ENCODE results near the gene SPRYD3. TPM values are rescaled to one million over a fixed set of nuclear protein-coding genes. Genes with fewer than 3 reads are reported as not detected.
"Not testable (repeated sequence)": the region's sequence is repeated elsewhere in the genome, so short reads cannot be mapped to it uniquely, and the experiment has no call there.

The SPRYD3 gene
- total RNA-seq, 1 donor from 2014 or later, result 20.0 TPM

DNA sequence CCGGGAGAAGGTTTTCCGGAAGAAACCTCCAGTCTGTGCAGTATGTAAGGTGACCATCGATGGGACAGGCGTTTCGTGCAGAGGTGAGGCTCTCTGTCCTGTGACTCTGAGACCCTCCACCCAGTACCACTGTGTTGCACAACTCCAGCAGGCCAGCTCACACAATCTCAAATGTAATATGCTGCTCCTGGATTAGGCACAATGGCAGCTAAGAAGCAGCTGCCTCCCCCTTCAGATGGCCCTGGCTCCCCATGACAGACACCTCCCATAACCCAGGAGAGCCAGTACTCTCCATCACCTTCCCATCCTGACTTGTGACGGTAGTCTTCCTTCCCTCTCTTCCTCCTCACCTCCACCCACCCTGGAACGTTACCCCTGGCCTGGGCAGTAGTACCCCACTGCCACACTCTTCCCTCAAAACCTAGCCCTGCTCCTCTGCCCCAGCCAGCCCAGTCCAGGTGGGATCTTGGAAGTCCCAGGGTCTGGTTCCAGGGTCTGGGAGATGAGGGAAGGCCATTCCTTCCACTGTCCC is 27.2 kb downstream of the SPRYD3 start:
- DNase-seq (ENCODE audit: low read depth, low spot score), result no peak

DNA sequence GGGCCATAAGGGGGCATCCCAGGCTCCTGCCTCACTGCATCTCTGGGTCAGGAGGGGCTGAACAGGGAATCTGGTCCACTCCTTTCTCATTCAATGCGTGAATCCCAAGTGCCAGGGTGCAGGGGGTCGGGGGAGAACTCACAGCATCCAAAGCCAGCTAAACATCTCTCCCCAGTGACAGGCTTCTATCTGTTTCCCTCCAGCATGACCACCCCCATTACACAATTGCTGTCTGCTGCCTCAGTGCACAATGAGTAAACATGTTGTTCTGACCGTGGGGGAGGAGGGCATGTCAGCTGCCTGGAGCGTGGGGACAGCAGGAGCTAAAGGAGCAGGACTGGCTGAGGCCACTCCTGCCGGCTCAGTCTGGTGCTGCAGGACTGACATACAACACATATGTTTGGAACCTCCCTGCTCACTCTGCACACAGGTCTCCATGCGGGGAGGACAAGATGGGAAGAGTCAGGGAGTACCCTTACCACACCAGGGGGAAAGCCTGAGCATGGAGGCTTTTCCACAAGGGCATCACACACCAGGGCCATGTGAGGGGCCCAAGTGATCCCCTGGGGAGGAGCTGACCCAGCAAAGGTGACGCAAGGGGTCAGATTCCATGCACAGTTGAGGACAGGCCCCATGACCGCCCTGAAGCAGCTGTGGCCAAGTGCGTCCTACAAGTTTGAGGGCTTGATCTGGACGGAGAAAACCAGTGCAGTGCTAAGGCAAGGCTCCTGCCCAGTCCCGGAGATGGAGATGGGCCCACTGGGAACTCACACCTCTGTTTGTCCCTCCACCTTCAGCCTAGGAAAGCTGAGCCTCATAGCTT is 27.9 kb downstream of the SPRYD3 start:
- no peak for DNase-seq (ENCODE audit: low read depth, low spot score)

DNA sequence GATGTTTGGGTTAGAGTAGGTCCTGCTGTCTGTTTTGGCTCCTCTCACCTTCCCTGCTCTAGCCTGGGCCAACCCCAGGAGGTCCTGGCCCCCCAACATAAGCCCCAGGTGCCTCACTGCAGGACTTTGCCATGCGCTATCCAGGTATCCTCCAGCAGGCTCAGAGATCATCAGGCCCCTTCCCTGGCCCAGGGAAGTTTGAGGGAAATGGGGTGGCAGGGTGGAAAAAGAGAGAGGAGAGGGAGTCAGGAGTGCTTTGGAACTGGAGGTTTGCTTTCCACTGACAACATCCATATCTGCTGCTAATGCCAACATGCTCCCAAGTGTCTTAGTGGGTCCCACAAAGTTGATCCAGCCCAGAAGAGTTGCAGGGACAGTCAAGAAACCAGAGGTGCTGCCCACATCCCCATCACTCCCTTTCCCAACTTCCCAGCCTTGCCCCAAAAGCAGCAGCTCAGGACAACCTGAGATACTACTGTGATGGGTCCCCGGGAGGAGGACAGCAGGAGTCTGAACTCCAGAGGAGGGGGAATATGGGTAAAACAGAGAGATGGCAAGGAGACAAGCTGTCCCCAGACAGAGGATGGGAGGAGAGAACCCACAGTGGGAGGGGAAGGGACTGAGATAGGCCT is 28.6 kb downstream of the SPRYD3 start:
- DNase-seq (ENCODE audit: low read depth, low spot score), result no peak

DNA sequence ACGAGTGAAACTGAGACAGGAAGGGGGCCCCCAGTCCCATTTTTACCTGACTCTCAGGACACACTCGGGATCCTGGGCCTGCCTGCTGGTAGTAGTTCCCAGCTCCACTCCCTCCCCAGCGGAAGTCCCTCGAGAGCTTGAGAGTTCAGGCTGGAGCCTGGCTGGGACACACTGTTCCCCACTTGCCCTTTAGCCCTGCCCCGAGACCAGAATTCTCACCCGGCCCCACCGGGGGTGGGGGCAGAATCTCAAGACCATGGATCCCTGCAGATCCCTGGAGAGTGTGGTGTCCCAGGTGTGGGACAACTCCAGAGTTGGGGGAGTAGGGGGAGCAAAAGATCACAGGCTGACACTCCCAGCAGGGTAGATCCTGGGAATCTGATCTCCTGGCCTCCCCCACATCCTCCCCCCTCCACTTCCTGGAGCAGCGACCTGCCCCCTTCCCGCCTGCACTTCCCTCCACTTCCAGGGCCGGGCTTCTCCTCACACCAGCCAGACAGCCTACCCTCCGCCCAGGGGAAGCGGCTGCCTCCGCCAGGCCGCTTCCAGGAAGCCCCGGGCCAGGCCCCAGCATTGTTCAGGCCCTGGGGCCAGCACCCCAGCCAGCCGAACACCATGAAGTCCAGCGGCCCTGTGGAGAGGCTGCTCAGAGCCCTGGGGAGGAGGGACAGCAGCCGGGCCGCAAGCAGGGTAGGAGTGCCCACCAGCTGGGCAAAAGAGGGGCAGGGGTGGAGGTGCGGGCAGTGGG is 29.4 kb downstream of the SPRYD3 start, which contains the start of gene TNS2:
TSS of gene TNS2 (plus strand) at position 495 of the 748 bp plus-strand sequence. CDS start at position 616, 121 bp downstream.
- peak; percentile 53 for DNase-seq (ENCODE audit: low read depth, low spot score)

DNA sequence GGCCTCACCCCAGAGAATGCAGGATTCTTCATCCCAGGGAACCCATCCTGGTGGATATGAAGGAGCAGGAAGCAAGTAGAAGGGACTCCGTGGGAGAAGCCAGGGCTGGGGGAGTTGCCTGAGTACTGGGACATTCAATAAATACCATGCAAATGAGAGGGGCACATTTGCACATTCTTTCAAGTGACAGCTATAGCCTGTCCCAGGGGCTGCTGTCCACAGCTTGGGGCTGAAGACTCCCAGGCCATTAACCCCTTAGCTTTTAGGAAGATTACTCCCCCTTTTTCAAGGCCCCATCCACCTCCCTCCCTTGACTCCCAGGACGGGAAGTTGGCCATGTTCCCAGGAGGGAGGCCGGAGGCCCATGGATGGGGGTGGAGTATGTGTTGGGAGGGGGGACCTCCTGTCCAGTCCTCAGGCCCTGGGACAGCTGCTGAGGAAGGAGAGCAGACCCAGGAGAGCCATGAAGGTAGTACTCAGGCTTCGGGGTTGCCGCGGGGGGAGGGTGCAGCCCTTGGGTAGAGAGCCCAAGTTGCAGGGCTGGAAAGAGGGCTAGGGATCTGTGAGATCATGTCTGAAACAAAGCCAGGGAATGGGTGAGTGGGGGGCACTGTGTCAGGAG is 30.3 kb downstream of the SPRYD3 start:
- no peak for DNase-seq (ENCODE audit: low read depth, low spot score)

DNA sequence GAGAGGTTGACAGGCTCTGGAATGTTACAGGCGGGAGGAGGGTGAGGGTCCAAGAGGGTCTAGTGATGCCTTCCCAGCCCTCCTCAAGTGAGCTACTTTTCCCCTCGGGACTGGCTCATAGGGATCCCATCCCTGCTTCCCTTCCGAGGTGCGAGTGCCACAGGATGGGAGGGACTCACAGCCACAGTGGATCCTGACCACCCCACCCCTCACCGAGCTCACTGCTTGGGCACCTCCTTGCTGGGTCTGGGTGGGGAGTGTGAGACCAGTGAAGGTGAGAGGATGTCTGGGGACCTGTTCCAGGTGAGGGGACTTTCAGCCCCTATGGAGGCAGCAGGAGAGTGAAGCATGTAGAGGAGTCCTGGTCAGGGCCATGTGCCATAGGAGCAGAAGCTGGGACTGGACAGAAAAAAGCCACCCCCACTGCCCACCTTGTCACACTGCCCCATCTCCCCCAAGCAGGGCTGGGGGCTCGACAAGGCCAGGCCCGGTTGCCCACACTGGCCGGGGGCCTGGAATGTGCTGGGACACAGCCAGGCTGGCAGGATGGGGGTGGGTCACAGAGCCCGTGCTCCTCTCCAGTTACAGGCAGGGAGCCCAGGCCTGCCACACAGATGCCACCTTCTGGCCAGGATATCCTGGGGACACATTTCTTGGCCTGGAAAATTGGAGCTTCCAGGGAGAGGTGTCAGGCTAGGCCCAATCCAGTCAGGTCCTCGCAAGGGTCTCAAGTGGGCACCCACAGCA is 31.0 kb downstream of the SPRYD3 start:
- DNase-seq (ENCODE audit: low read depth, low spot score), result no peak

DNA sequence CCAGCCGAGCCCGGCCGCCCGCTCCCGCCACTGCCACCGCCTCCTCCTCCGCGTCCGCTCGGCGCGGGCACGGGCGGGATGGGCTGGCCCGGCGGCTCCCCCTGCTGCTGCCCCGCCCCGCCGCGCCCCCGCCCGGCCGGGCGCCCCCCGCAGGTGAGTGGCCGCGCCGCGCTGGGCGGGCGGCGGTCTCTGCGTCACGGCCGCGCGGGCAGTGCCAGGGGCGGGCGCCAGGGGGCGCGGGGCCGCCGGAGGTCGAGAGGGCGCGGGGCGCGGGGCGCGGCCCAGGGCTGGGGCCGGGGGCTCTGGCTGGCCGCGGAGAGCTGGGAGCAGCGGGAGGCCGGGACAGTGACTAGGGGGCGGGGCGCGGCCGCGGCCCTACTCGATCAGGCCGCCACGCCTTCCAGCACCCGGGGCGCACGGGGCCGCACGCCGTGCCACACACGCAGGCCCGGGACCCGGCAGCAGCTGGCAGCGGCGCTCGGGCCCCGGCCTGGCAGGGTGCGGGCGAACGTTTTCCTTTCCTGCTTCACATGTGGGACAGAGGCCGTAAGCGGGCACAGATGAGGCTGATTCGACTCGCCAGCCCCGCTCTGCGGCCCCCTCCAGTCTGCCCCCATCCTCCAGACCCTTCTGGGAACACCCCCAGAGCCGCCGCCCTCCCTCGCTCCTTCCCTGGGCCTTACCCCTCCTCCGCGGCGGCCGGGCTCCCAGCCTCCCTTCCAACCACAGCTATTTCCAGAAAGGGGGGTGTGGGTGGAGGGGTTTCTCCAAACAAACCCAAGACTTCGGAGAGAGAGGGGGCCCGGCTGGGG is 31.8 kb downstream of the SPRYD3 start:
- DNase-seq (ENCODE audit: low read depth, low spot score), result no peak

DNA sequence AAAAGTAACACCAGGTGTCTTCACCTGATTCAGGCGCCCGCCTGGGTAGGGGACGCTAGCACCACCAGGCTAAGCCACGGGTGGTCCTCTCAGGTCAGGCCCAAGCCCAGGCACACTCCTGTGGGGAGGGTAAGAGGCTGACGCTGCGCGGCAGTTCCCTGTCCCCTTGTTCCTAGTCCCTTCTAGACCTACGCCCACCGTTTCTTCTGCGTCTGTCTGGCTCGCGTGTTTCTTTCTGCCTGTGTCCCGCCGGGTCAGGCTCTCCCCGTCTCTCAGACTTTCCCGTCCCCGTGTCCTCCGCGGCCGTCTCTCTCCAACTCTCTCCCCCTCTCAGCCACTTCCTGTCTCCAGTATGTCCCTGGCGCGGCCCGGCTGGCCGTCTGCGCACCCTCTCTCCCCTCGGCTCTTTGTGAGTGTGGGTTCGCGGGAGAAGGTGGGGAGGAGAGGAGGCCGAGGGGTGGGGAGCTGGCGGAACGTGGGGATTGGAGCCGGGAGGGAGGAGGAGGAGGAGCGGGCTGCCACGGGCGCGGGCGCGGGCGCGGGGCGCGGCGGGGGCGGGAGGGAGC is 32.5 kb downstream of the SPRYD3 start:
- DNase-seq (ENCODE audit: low read depth, low spot score), result no peak

DNA sequence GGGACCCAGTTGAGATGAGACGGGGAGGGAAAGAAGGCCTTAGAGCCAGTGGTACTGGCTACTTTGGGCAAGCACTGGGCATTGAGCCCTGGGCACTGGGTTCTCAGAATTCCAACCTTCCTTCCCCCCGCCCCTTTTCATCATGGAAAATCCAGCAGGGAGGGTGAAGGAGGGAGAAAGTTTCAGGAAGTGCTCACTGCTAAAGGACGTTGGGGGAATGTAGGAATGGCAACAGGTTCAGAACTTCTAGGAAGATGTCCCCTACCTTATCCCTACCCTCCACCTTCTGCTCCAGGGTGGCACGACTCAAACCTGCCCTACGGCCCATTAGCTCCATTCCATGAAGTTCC is 33.5 kb downstream of the SPRYD3 start:
- no peak for DNase-seq (ENCODE audit: low read depth, low spot score)

DNA sequence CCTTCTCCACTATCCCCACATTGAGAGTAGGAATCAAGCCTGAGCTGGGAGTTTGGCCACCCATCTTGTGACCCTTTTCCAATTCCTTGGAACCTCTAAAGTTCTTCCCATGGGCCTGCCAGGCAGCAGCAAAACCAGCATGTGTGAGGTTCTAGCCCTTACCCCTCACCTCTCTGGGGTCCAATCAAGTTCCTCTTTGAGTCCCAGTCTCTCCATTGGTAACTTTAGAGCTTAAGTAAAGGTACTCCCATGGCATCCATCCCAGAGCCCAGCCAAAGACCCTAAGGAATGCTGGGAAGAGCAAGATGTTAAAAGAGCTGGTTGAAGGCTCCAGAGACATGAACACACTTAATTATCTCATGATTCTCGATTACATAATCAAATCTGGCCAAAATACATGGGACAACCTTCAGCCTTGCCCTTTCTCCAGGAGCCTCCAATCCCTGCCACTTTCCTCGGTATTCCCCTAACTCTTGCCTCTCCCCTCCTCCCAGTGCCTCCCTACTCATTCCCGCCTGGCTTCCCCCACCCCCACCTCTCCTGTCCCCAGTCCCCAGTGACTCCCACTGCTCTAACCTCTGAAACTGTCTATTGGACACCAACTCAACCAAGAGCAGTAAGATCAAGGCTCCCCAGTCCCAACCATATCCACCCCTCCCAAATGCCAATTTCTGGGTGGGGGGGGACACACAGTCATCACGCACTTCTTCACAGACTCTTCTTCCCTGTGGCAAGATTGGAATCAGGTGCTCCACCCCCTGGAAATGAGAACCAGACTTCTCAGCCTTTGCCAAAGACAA is 34.1 kb downstream of the SPRYD3 start:
- DNase-seq (ENCODE audit: low read depth, low spot score), result no peak

DNA sequence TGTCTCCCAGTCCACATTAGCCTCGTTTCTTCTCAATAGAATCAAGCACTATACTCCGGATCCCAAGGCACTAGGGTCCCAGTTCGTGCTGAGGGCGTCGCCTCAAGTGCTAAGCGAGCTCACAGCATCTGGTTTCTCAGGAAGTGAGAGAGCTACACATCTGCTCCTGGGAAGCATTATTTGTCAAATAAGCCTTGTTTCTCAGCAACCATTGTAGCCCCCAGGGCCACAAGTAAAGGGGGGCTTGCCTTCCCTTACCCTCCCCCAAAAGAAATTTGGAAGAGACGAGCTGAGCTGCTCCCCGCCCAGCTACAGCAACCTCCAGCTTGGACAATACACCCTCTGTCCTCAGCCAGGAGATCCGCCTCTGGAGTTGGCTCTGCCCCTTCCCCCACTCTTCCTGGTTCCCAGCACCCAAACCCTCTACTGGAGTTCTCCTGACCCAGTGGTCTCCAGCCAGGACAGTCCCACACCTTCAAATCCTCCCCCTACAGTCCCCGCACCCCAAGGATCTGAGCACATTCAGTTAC is 35.1 kb downstream of the SPRYD3 start:
- no peak for DNase-seq (ENCODE audit: low read depth, low spot score)

DNA sequence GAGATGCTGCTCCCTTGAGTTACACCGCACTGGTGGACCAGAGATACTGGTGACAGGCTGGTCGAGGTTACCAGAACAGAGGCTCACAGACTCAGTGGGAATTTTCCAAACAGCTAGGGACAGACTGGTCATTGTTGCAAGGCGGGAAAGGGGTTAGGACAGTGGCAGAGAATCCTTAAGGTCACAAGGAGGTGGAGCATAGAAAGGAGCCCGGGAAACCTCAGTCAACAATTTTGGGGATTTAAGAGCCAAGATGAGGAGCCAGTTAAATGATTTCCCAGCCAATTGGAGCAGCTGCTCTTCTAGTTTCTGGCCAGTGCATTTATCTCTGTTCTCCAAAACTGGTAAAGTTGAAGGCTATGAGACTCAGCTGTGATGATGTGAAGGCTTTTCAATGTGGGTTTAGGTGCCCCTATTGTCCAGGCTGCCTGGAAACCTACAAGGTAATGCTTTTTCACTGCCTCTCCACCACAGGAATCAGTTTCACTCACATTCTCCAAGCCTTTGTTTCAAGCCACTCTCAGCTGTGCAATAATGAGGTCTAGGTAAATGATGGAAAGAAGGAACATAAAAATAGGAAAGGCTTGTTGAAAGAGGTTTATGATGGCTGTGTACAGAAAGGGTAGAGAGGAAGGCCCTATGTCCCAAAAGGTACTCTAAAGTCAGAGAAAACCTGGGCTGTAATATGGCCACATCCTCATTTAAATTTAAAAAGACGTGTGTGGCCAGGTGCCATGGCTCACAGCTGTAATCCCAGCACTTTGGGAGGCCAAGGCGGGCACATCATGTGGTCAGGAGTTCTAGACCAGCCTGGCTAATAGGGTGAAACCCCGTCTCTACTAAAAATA is 36.4 kb downstream of the SPRYD3 start:
- DNase-seq (ENCODE audit: low read depth, low spot score), result no peak

DNA sequence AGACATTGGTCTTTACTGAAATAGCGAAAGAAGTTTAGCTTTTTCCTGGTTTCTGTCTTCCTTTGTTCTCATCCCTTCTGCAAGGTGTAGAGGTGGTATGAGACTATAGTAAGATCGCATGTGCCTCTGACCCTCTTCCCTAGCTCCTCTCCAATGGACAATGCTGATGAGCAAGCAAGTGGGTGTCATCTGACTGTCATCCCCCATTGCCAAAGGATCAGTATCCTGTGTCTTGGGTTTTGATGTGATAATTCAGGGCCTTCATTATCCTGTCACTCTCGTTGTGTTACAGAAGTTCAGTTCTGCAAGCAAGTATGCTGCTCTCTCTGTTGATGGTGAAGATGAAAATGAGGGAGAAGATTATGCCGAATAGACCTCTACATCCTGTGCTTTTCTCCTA is 39.3 kb downstream of the SPRYD3 start:
- DNase-seq (ENCODE audit: low read depth, low spot score), result no peak

DNA sequence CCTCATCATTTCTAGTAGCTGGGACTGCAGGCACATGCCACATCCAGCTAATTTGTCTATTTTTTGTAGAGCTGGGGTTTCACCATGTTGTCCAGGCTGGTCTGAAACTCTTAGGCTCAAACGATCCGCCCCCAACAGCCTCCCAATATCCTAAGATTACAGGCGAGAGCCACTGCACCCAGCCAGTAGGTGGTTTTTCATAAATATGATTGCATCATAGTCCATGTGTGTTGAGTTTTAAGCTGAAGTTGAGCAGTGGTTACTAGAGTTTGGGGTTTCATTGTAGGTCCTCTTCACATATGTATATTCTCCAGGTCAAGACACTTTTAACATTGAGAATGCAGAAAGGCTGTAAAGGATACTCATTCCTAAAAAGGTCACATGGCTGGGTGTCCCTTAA is 42.4 kb downstream of the SPRYD3 start:
- DNase-seq (ENCODE audit: low read depth, low spot score), result no peak

DNA sequence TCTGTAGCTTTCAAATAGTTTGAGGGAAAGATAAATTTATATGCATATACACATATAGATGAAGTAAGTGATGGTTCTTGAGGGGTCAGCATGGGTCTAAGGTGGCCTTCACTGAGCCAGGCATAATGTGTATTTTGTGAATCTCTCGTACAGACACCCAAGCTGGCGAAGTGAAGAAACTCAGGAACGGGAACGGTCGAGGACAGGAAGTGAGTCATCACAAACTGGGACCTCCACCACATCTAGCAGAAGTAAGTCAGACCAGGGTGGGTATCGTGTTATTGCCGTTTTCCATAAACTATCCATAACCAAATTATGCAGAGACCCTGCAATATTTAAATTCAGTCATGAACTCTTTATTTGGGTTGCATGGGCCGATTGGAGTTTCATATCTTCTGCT is 44.7 kb downstream of the SPRYD3 start:
- DNase-seq (ENCODE audit: low read depth, low spot score), result no peak

DNA sequence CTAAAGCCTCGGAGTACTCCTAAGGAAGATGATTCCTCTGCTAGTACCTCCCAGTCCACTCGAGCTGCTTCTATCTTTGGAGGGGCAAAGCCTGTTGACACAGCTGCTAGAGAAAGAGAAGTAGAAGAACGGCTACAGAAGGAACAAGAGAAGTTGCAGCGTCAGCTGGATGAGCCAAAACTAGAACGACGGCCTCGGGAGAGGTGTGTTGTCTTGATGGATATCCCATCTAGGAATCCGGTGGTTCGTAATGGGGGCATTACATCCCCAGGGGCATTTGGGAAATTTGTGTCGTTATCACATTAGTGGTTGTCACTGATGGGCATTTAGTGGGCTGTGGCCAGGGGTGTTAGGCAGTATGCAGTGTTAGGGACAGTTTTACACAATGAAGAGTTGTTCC is 45.4 kb downstream of the SPRYD3 start:
- DNase-seq (ENCODE audit: low read depth, low spot score), result not testable (repeated sequence)

DNA sequence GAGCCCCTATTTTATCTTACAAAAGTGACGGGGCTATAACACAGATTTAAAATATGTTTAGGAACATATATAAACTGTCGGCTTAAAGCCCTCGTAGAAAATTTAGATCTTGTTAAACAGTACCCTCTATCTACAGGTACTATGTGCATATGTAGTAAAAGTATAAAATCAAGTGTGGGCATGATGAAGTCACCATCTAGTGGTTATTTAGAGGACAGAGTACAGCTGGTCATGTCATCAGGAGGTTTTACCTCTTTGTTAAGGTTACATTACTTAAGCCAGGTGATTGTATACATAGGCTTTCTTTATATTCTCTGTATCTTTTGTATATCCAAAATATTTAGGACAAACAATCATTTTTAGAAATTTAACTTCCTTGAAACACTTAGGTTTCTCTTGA is 47.6 kb downstream of the SPRYD3 start:
- DNase-seq (ENCODE audit: low read depth, low spot score), result no peak

DNA sequence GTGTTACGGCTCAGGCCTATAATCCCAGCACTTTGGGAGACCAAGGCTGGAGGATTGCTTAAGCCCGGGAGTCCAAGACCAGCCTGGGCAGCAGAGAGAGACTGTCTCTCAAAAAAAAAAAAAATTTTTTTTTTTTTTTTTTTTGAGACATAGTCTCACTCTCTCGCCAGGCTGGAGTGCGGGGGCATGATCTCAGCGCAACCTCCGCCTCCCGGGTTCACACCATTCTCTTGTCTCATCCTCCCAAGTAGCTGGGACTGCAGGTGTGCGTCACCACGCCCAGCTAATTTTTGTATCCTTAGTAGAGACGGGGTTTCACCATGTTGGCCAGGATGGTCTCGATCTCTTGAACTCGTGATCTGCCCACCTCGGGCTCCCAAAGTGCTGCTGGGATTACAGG is 52.2 kb downstream of the SPRYD3 start:
- not testable (repeated sequence) for DNase-seq (ENCODE audit: low read depth, low spot score)

Measured in pulmonary artery endothelial cell (primary cell).